ENCODE measurements around the gene GATB.

The GATB gene

GRCh38 chr4:151772274-151772673 lies 11.5 kb upstream of the GATB start:
- Histone ChIP-seq H3K4me1 (ENCODE audit: control insufficient read depth, insufficient read depth, low read length) (0 out of 2 replicates have a peak, but pooled peaks cover 2% of the 10 kb centered on the region), H3K9me3 (ENCODE audit: control insufficient read depth, insufficient read depth, low read depth, low read length) (no peaks in the 10 kb centered on the region), H3K36me3 (ENCODE audit: control insufficient read depth in 2 of 2, insufficient read depth in 1 of 2, low read length in 2 of 2) (no peaks in the 10 kb centered on the region), H3K27ac (ENCODE audit: extremely low read depth, low read depth, low read length) (no peak overlapping the region), H3K4me3 (ENCODE audit: low read depth, low read length) (no peak overlapping the region)
- ChIA-PET POLR2A (no interaction called here), CTCF (no interaction called here)
- TF ChIP-seq CTCF (tag by site-specific recombination; IDR thresholded peaks at IDR 0.05) (no peak), ZBTB8A (tag by site-specific recombination; IDR thresholded peaks at IDR 0.05) (no peak), SCRT1 (tag by site-specific recombination; IDR thresholded peaks at IDR 0.05; ENCODE audit: borderline replicate concordance) (no peak), PRDM6 (tag by site-specific recombination; IDR thresholded peaks at IDR 0.05) (no peak), ZNF747 (tag by site-specific recombination; IDR thresholded peaks at IDR 0.05) (no peak), MZF1 (tag by site-specific recombination; IDR thresholded peaks at IDR 0.05; ENCODE audit: borderline replicate concordance) (no peak), ZNF2 (tag by site-specific recombination; IDR thresholded peaks at IDR 0.05) (no peak), ZNF571 (tag by site-specific recombination; IDR thresholded peaks at IDR 0.05) (no peak), ZNF324 (tag by site-specific recombination; IDR thresholded peaks at IDR 0.05) (no peak), ZNF510 (tag by site-specific recombination; IDR thresholded peaks at IDR 0.05; ENCODE audit: insufficient replicate concordance) (no peak), ZSCAN30 (tag by site-specific recombination; IDR thresholded peaks at IDR 0.05) (no peak), ZNF596 (tag by site-specific recombination; IDR thresholded peaks at IDR 0.05) (no peak), ZIC2 (tag by site-specific recombination; IDR thresholded peaks at IDR 0.05) (no peak)

- Histone ChIP-seq H3K36me3 (ENCODE audit: control insufficient read depth in 2 of 2, insufficient read depth in 1 of 2, low read length in 2 of 2) (no peaks in the 10 kb centered on the region), H3K9me3 (ENCODE audit: control insufficient read depth, insufficient read depth, low read depth, low read length) (no peaks in the 10 kb centered on the region), H3K27ac (ENCODE audit: extremely low read depth, low read depth, low read length) (no peak overlapping the region), H3K4me3 (ENCODE audit: low read depth, low read length) (no peak overlapping the region), H3K4me1 (ENCODE audit: control insufficient read depth, insufficient read depth, low read length) (0 out of 2 replicates have a peak, but pooled peaks cover 2% of the 10 kb centered on the region)
- TF ChIP-seq ZBTB11 (tag by site-specific recombination; conservative IDR thresholded peaks at IDR 0.05; ENCODE audit: low read depth) (no peak), ZFP3 (tag by site-specific recombination; IDR thresholded peaks at IDR 0.05; ENCODE audit: low read depth) (no peak), ZNF280C (tag by site-specific recombination; IDR thresholded peaks at IDR 0.05) (no peak), RBAK (tag by site-specific recombination; IDR thresholded peaks at IDR 0.05) (no peak), ZSCAN30 (tag by site-specific recombination; IDR thresholded peaks at IDR 0.05) (no peak)
- ChIA-PET CTCF (no interaction called here), POLR2A (no interaction called here)
These were observed 10.9 kb upstream of the GATB start for GRCh38 chr4:151771664-151772063.

Measured in HEK293 (cell line).